Activated CD4-positive, alpha-beta T cell treated with anti-CD3 and anti-CD28 coated beads for 48 hours (primary cell): ENCODE measurements around the gene ZNF98.

Source experiments
- DNase-seq: peaks from one replicate; pipeline ENCODE4 v3.0.0-alpha.2; 2020

The ZNF98 gene

DNA sequence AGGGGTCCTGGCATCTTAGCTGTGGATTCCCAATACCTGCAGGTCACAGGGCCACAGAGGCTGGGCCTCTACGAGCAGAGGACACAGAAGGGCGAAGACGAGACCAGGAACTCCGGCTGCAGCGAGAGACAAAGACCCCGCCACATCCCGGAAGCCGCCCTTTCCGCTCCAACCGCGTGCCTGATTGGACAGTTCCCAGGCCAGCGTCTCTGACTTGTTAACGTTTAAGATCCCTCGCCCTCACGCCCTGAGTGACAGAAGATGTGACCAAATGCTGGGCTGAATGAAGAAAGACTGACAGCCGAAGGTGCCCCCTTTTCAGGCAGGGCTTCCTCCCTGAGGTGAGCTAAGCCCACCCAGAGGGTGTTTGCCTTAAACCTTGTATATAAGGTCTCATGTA is at the start of gene ZNF98:
TSS of gene ZNF98 (minus strand) at position 136 of the 400 bp plus-strand sequence. CDS start at position 14, 122 bp downstream.
- DNase-seq = no peak

- no peak for DNase-seq
Observed at GRCh38 chr19:22446605-22447004, 24.5 kb upstream of the ZNF98 start.

GRCh38 chr19:22438011-22438410 is 15.9 kb upstream of the ZNF98 start:
- no peak for DNase-seq

- no peak for DNase-seq
Observed at GRCh38 chr19:22427960-22428913, 6.1 kb upstream of the ZNF98 start.

GRCh38 chr19:22427547-22427946 is 5.4 kb upstream of the ZNF98 start:
- no peak for DNase-seq

- no peak for DNase-seq
Observed at GRCh38 chr19:22426901-22427300, 4.8 kb upstream of the ZNF98 start.

- DNase-seq = no peak
Observed at GRCh38 chr19:22421797-22422196, 349 bp downstream of the ZNF98 start.

DNA sequence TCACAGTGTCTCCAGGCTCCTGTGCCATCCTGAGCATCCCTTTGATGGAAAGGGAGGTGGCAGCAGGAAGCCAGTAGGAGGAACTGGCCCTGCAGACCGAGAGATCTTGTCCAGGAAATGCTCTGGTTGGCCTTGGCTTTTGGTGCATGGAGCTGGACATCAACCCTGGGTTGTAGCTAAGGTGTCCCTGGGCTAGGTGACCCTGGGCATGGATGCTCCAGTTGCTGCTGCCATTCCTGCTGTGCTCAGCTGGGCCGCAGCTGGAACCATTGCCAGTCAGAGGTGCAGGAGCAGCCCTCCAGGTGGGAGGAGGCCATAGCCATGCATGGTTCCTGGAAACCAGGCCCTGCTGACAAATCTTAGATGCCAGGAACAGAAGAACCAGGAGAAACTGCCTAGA is 67.5 kb downstream of the ZNF98 start:
- no peak for DNase-seq
